Neural cell (in vitro differentiated cells): ENCODE measurements around the gene RSBN1. TPM values are rescaled to one million over a fixed set of nuclear protein-coding genes. Genes with fewer than 3 reads are reported as not detected.

ENCODE experiments used
- H2AFZ ChIP-seq: fragments of 200-600, 300-800 bp; sonication (generic), shearing (Covaris generic); 2 replicates; pipeline ENCODE4 v1.6.0; 2014; ENCODE audit warnings: low read depth, mild to moderate bottlenecking, antibody characterized with exemption, low read length, moderate library complexity
- H3F3A ChIP-seq: fragments of 200-600 bp; shearing (Covaris generic); 2 replicates; pipeline ENCODE4 v1.6.1; 2016; ENCODE audit warnings: mild to moderate bottlenecking, moderate library complexity, mixed read lengths, antibody characterized with exemption, low read length; ENCODE audit not compliant: insufficient read depth, poor library complexity, severe bottlenecking
- H3K27ac ChIP-seq: fragments of 200-600, 300-800 bp; sonication (generic), shearing (Covaris generic); 2 replicates; pipeline ENCODE4 v1.5.1; 2014; ENCODE audit warnings: mild to moderate bottlenecking, low read length, moderate library complexity
- H3K27me3 ChIP-seq: fragments of 300-800, 200-600 bp; sonication (generic), shearing (Covaris generic); 2 replicates; pipeline ENCODE4 v1.6.0; 2014; ENCODE audit warnings: mild to moderate bottlenecking, low read depth, low read length, moderate library complexity; ENCODE audit not compliant: insufficient read depth
- H3K36me3 ChIP-seq: fragments of 300-800, 200-600 bp; sonication (generic), shearing (Covaris generic); 2 replicates; pipeline ENCODE4 v1.5.1; 2014; ENCODE audit warnings: mild to moderate bottlenecking, antibody characterized with exemption, low read length, moderate library complexity; ENCODE audit not compliant: insufficient read depth
- H3K4me2 ChIP-seq: fragments of 300-800, 200-600 bp; sonication (generic), shearing (Covaris generic); 2 replicates; pipeline ENCODE4 v1.6.0; 2014; ENCODE audit warnings: mild to moderate bottlenecking, low read length
- H3K4me3 ChIP-seq: fragments of 300-800, 200-600 bp; sonication (generic), shearing (Covaris generic); 2 replicates; pipeline ENCODE4 v1.5.1; 2014; ENCODE audit warnings: mild to moderate bottlenecking, low read length, moderate library complexity
- H3K79me2 ChIP-seq: fragments of 200-600 bp; shearing (Covaris generic); replicated peaks from 2 replicates; pipeline ENCODE4 v1.6.0; 2014; ENCODE audit warnings: mild to moderate bottlenecking, low read length, moderate library complexity; ENCODE audit not compliant: insufficient read depth
- H3K9ac ChIP-seq: fragments of 300-800, 200-600 bp; sonication (generic), shearing (Covaris generic); 2 replicates; pipeline ENCODE4 v1.6.1; 2016; ENCODE audit warnings: mild to moderate bottlenecking, low read length, mixed read lengths
- H3K9me2 ChIP-seq: fragments of 200-600 bp; shearing (Covaris generic); 2 replicates; pipeline ENCODE4 v1.6.1; 2016; ENCODE audit warnings: mild to moderate bottlenecking, low read length, mixed read lengths; ENCODE audit not compliant: insufficient read depth
- H3K9me3 ChIP-seq: fragments of 200-600, 300-800 bp; sonication (generic), shearing (Covaris generic); 2 replicates; pipeline ENCODE4 v1.6.1; 2016; ENCODE audit warnings: mild to moderate bottlenecking, mixed run types, low read length, moderate library complexity, mixed read lengths
- H4K20me1 ChIP-seq: fragments of 200-600 bp; shearing (Covaris generic); 2 replicates; pipeline ENCODE4 v1.6.1; 2016; ENCODE audit warnings: mild to moderate bottlenecking, mixed run types; ENCODE audit not compliant: insufficient read depth
- CTCF ChIP-seq: fragments of 450-650 bp; IDR thresholded peaks from 2 replicates; pipeline ENCODE4 v1.5.1; 2014; ENCODE audit warnings: antibody characterized with exemption, mild to moderate bottlenecking, moderate library complexity; ENCODE audit not compliant: poor library complexity, severe bottlenecking
- EP300 ChIP-seq: fragments of 450-650 bp; conservative IDR thresholded peaks from 2 replicates; pipeline ENCODE4 v1.6.1; 2014; ENCODE audit warnings: antibody characterized with exemption, mild to moderate bottlenecking, moderate library complexity; ENCODE audit not compliant: poor library complexity, severe bottlenecking
- EZH2 ChIP-seq: fragments of 200-600, 300-800 bp; shearing (Covaris generic), sonication (generic); IDR thresholded peaks from 2 replicates; pipeline ENCODE4 v1.6.1; 2014; ENCODE audit warnings: antibody characterized with exemption, low read length, borderline replicate concordance, mild to moderate bottlenecking; ENCODE audit not compliant: insufficient read depth, poor library complexity, severe bottlenecking
- MXI1 ChIP-seq: fragments of 450-650 bp; conservative IDR thresholded peaks from 2 replicates; pipeline ENCODE4 v1.6.1; 2014; ENCODE audit warnings: antibody characterized with exemption, mild to moderate bottlenecking; ENCODE audit not compliant: poor library complexity, severe bottlenecking
- POLR2AphosphoS5 ChIP-seq: IDR thresholded peaks from 2 replicates; pipeline ENCODE4 v1.6.1; 2012
- RAD21 ChIP-seq: fragments of 450-650 bp; conservative IDR thresholded peaks from 2 replicates; pipeline ENCODE4 v1.6.1; 2014; ENCODE audit warnings: antibody characterized with exemption, mild to moderate bottlenecking, moderate library complexity
- REST ChIP-seq: IDR thresholded peaks from 2 replicates; pipeline ENCODE4 v1.6.1; 2012; ENCODE audit warnings: borderline replicate concordance
- SMC3 ChIP-seq: fragments of 450-650 bp; conservative IDR thresholded peaks from 2 replicates; pipeline ENCODE4 v1.6.1; 2014; ENCODE audit warnings: antibody characterized with exemption, mild to moderate bottlenecking, moderate library complexity; ENCODE audit not compliant: poor library complexity
- TAF1 ChIP-seq: IDR thresholded peaks from 2 replicates; pipeline ENCODE4 v1.6.1; 2012; ENCODE audit warnings: low read depth
- polyA plus RNA-seq: library from polyadenylated mRNA; depleted of rRNA; stranded (reverse); fragments of >200 nt; gene quantifications from 2 replicates; pipeline ENCODE4 v1.2.3, GENCODE V29; 2014

The RSBN1 gene
- polyA plus RNA-seq, 1 donor from 2014 or later: 33.7 TPM

GRCh38 chr1:113744114-113744513 lies 68.2 kb downstream of the RSBN1 start:
- Histone ChIP-seq H2AFZ (no peak overlapping the region), H3K9ac (no peak overlapping the region), H3F3A (no peaks in the 10 kb centered on the region), H3K9me3 (no peaks in the 10 kb centered on the region), H3K27me3 (no peaks in the 10 kb centered on the region), H3K4me2 (no peak overlapping the region), H3K4me3 (no peak overlapping the region), H3K27ac (no peak overlapping the region), H4K20me1 (no peaks in the 10 kb centered on the region), H3K9me2 (no peaks in the 10 kb centered on the region), H3K36me3 (peaks cover 4% of the 10 kb centered on the region), H3K79me2 (peaks cover 8% of the 10 kb centered on the region)
- TF ChIP-seq EP300: no peak
- TF ChIP-seq RAD21: no peak
- TF ChIP-seq SMC3: no peak
- TF ChIP-seq TAF1: no peak
- no peak for TF ChIP-seq REST
- TF ChIP-seq MXI1: no peak
- no peak for TF ChIP-seq EZH2
- no peak for TF ChIP-seq POLR2AphosphoS5
- TF ChIP-seq CTCF: no peak

GRCh38 chr1:113742515-113742914 lies 69.8 kb downstream of the RSBN1 start:
- no peaks in the 10 kb centered on the region for H3K9me3 ChIP-seq
- TF ChIP-seq EZH2: no peak
- no peak for TF ChIP-seq EP300
- TF ChIP-seq MXI1: no peak
- no peak for TF ChIP-seq REST
- TF ChIP-seq RAD21: no peak
- no peak for TF ChIP-seq POLR2AphosphoS5
- TF ChIP-seq TAF1: no peak
- no peak for TF ChIP-seq CTCF
- no peak for TF ChIP-seq SMC3
- H3K27ac ChIP-seq: no peak overlapping the region
- H3F3A ChIP-seq: no peaks in the 10 kb centered on the region
- no peak overlapping the region for H2AFZ ChIP-seq
- H3K36me3 ChIP-seq: peaks cover 4% of the 10 kb centered on the region
- H4K20me1 ChIP-seq: no peaks in the 10 kb centered on the region
- H3K4me3 ChIP-seq: no peak overlapping the region
- no peaks in the 10 kb centered on the region for H3K9me2 ChIP-seq
- peaks cover 5% of the 10 kb centered on the region for H3K79me2 ChIP-seq
- no peak overlapping the region for H3K9ac ChIP-seq
- no peaks in the 10 kb centered on the region for H3K27me3 ChIP-seq
- H3K4me2 ChIP-seq: no peak overlapping the region
